GM19025 (cell line): ENCODE measurements around the gene WDR45B.
"Not testable (repeated sequence)": the region's sequence is repeated elsewhere in the genome, so short reads cannot be mapped to it uniquely, and the experiment has no call there.

Source experiments
- ATAC-seq: cut with Tn5 transposase; IDR thresholded peaks from one replicate; pipeline ENCODE4 v1.9.1; 2021; ENCODE audit warnings: mild to moderate bottlenecking, low read depth, moderate library complexity; ENCODE audit not compliant: unreplicated experiment

WDR45B gene

DNA sequence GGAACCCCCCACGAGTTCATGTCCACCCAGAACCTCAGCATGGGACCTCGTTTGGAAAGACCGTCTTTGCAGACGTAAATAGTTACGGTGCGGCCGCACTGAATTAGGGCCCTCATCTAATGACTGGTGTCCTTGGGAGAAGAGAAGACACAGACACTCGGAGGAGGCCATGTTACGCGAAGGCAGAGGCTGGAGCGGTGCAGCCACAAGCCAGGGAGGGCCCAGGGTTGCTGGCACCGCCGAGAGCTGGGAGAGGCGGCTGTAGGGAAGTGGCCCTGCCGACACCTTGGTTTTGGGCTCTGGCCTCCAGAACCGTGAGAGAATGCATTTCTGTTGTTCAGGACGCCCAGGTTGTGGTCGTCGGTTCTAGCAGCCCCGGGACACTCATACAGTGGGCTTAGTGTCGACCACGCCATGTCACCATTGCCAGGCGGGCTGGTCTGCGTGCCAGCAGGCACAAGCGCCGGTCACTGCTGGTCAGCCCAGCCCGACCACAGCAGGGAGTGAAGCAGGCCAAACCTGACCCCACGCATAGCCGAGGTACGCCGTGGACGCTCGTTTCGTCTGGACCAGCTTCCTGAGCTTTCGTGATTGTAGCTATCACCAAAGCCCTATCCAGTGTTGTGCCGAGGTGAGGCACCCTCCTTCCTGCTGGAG, 10.7 kb upstream of the WDR45B start:
- no peak for ATAC-seq

DNA sequence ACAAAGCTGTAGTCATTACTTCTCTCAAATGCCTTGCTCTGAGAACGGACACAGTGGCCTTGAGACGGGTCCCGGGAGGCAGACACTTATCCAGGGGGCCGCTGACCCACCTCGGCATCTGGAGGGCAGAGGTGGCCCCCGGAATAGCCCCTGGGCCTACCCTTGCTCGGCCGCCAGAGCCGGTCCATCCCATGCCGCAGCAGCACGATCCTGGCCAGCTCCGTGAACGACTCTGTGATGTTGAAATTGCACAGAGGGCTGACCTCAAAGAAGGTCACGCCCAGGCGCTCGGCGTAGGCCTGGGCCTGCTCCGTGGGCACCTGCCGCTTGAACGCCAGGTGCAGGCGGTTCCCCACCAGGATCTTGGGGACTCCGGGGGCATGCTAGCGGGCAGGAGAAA, 10.1 kb upstream of the WDR45B start:
- ATAC-seq, result no peak

DNA sequence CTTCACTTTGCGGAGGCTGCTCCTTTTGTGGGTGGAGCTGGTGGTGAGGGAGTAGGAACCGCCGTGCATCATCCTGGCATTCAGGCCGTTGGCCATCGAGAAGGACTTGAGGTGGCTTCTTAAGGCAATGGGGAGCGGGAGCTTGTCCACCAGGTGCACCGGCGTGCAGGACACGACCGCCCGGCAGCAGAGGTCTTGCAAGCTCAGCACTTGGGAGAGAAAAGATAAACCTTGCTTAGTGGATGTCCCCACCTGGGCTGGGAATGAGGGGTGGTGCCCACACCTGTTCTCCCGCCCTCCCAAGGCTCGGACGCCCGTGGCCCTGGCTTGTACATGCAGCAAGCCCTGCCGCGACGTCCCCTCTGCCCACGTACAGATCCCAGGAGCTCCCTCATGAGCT, 9.7 kb upstream of the WDR45B start:
- no peak for ATAC-seq

DNA sequence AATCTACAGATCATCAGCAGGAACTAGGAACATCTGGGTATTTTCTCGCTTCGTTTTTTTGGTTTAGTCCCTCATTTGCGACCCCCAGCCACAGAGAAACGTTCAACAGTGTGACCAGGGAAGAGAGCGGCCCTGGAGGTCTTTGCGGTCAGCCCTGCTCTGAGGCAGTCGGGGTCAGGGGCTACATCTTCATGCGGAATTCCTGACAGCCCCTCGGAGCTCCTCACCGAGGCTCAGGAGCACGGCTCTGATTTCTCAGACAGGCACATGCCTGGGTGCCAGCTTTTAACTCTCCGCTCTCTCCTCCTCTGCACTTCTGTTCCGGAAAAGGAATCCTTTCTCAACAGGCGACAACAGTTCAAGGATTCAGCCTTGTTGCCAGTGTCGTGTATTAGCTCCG, 8.0 kb upstream of the WDR45B start:
- ATAC-seq, result no peak

DNA sequence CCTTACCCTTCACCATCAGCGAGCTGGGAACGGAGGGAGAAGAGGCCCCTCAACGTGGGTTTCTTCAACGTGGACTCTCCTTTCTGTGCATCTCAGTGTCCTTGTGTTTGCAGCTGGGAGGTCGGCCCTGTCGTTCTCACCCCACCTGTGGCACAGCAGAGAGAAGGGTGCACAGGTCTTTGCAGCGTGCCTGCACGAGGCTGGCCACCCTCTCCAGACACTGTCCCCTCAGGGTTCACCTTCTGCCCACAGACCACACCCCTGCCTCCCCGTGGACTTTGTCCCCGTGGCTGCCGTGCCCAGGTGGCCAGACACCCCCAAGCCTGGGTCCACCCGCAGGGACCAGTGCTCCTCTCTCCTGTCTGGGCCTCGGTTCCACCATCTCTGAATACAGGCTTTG, 7.3 kb upstream of the WDR45B start:
- no peak for ATAC-seq

DNA sequence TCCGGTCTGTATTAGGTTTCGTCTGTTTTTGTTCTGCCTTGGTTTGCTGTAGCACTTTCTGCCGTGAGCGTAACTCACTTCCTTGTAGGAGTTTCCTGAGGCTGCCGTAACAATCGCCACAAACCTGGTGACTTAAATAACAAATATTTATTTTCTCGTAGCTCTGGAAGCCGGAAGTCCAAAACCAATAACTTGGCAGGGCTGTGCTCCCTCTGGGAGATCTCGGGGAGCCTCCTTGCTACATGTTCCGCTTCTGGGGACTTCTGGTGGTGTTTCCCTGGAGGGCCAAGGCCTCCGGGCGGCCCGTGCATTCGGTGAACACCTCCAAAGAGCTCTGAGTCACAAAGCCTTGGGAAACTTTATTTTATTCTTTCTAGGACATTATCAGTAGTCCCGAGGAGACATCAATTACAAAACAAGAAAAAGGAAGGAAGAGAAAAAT, 6.8 kb upstream of the WDR45B start:
- no peak for ATAC-seq

DNA sequence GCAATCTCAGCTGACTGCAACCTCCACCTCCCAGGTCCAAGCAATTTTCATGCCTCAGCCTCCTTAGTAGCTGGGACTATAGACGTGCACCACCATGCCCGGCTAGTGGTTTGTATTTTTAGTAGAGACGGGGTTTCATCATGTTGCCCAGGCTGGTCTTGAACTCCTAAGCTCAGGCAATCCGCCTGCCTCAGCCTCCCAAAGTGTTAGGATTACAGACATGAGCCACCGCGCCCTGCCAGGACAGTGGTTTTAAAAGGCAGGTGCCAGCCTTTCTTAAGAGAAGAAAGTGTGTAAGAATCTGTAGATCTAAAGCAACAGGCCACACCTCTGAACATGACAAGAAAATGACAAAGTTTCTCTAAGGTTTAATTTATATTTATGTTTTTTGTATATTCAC, 6.4 kb upstream of the WDR45B start:
- not testable (repeated sequence) for ATAC-seq

DNA sequence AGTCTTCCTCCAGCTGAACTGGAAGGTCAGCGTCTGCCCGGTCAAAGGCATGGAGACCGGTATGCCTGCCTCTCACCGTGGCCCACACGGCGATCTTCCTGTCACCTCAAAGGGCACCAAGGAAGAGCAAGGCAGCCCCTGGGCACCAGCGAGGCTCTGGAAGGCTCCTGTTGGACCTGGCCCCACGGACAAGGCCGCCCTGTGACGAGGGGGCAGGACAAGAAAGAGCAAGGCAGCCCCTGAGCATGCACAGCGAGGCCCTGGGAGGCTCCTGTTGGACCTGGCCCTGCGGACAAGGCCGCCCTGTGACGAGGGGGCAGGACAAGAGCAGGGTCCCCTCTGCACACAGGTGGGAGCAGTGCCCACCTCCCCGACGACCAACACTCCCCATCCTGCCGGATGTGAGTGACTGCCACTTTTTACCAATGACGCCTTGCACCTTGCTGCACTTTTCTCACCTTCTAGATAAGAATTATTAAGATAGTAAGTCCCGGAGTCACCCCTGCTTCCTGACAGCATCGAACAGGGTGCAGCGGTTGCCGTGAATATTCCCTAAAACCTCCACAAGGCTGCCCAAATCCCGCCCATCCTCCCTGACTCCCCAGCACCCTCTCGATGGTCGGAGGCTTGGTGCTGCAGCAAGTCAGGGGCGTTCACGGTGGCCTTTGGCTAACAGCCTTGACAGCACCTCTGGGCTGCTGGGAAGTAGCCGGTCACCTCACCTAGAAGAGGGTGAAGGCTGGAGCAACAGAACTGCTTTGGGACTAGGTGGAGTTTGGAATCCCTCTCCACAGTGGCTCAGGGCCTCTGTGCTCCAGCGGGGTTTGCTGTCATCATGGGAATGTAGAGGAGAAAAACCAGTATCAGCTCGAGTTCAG, 5.6 kb upstream of the WDR45B start:
- ATAC-seq, result no peak

DNA sequence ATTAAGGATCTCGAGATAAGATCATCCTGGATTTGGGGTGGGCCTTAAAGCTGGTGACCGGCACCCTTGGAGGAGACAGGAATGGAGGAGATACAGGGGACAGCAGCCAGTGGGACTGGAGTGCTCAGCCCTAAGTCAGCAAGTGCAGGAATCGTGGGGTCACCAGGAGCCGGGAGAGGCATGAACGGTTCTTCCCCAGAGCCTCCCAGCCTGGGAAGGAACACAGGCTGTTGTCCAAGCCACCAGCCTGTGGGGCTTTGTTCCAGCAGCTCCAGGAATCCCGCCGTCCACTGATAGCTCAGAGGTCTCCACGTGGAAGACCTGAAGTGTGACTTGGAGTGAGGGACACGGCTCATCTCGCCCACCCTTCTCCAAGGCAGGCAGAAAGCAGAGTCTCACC, 2.5 kb upstream of the WDR45B start:
- no peak for ATAC-seq

DNA sequence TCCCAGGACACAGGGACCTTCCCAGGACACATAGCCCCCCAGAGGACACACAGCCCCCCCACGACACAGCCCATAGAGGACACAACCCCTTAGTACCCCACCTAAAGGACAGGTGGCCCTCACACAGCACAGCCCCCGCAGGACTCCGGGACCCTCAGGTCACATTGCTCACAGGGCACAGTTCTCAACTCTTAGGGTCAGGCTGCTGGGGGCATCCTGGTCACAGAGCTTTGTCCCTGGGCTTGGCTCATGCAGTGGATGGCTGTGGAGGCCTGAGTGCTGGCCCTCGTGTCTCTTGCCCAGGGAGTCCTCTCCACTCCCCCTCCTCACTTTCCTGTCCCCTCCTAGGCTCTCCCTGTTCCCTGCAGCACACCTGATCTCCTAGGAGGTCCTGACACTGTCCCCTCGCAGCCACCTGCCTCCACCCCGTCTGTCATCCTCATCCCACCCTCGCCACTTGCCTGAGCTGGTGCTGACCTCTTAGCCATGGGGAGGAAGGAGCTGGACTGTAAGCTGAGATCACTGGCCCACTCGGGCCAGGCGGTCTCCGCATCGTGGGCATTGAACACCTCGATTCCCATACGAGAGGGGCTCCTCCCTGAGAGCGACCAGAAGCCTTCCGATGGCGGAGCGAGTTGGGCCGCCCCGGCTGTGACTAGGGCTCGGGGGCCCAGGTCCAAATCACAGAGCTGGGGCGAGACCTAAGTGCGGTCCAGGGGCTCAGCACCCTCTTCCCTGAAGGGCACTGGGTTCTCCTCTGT, 1.4 kb upstream of the WDR45B start:
- no peak for ATAC-seq

DNA sequence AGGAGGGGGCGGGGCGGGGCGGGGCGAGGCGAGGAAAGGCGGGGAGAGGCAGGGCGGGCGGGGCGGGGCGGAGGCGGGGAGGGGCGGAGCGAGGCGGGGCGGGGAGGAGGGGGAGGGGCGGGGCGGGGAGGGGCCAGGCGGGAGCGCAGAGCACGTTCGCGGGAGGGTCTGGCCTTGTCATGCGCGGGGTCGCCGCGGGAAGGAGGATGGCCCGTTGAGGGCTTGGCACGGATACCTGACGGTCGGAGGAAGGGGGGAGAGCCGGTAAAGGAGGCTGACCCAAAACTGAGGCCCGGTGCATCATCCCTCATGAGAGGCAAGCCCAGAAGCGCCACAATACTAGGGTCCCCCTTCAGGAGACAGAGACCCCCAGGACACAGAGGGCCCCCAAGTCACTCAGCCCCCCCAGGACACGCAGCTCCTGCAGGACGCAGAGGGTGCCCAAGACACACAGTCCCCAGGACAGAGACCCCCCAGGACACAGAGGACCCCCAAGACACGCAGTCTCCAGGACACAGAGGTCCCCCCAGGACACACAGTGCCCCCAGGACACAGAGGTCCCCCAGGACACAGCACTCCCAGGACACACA, 593 bp upstream of the WDR45B start:
- no peak for ATAC-seq

DNA sequence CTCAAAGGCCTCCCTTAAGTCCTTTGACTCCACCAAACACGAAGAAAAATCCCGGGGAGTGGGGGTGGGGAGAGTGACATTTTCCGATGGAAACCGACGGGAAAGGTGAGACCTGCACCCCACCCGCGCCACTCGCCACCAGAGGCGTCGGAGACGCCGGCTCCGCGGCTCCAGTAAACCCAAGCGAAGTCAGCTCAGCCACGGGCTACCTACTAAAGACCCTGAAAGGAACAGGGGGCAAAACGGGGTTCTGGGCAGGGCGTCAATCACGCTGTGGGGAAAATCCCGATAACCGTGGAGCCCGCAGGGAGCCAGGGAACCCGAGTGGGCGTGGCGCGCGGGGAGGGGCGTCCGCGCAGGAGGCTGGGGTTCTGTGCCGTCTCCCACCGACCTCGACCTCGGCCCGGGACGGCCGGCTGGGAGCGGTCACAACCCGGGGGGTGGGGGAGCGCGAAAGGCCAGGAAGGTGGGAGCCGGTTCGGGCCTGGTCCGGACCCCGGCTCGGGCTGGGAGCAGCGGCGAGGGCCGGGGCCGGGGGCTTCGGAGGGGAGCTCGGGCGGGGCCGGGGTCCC, 565 bp downstream of the WDR45B start:
- peak; percentile 15 for ATAC-seq

DNA sequence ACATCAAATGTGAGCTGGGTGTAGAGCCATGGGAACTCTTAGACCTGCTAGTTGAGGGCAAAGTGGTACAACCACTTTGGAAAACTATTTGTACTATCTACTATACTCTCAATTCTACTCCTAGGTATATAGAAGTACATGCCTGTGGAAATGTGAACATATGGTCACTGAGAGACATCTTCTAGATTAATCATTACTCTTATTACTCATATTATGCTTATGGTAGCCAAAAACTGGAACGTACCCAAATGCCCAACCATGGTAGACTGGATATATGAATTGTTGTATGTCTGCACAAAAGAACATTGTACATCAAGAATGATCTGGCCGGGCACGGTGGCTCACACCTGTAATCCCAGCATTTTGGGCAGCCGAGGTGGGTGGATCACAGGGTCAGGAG, 2.7 kb downstream of the WDR45B start:
- ATAC-seq, result no peak

DNA sequence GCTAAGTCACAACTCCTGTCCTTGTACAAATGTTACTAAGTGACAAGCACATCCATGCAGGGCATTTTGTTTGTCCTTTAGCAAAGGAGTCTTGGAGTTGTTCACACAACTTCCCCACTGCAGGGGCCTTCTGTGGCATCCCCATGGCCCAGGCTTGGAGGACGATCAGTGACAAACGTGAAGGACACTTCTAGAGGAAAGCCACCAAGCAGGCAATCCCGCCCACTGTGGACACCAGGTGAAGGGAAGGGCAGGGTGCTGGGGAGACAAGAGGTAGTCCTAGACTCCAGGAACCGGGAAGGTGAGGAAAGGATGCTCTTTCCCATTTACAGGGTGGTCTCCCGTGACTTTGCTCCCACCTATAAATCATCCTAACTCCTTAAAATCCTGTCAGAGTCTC, 4.1 kb downstream of the WDR45B start:
- no peak for ATAC-seq

DNA sequence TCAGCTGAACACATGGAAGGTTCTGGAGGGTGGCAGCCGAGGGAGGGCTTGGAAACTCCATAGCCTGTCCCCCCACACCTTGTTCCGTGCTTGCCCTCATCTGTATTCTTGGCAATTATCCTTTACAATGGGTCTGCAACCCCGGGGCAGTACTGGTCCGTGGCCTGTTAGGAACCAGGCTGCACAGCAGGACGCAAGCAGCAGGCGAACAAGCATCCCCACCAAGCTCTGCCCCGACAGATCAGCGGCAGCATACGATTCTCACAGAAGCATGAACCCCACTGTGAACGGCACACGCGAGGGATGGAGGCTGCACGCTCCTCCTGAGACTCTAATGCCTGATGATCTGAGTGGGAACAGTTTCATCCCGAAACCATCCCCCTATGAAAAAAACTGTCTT, 6.2 kb downstream of the WDR45B start:
- ATAC-seq, result no peak

DNA sequence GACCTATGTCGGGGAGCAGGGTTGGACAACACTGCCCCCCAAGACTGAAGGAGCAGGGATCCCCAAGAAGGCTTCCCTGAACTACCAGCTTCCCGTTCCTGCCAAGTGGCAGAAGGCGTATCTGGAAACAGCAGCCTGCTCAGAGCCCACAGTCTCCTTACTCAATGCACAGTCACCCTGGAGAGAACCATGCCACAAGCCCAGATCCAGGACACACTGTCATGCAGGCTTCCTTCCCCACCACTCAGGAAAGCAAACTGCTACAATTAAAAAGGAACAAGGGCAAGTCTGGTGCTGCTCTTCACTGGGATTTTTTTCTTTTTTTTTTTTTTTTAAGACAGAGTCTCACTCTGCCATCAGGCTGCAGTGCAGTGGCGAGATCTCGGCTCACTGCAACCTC, 8.2 kb downstream of the WDR45B start:
- no peak for ATAC-seq

DNA sequence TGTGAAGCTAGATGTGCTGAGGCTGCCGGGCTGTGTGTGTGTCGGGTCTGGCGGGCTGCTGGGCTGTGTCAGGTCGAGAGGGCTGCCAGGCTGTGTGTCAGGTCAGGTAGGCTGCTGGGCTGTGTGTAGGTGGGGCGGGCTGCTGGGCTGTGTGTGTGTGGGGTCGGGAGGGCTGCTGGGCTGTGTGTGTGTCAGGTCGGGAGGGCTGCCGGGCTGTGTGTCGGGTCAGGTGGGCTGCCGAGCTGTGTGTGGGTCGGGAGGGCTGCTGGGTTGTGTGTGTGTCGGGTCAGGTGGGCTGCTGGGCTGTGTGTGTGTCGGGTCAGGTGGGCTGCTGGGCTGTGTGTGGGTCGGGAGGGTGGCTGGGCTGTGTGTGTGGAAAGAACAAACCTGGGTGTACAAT, 8.6 kb downstream of the WDR45B start:
- no peak for ATAC-seq

DNA sequence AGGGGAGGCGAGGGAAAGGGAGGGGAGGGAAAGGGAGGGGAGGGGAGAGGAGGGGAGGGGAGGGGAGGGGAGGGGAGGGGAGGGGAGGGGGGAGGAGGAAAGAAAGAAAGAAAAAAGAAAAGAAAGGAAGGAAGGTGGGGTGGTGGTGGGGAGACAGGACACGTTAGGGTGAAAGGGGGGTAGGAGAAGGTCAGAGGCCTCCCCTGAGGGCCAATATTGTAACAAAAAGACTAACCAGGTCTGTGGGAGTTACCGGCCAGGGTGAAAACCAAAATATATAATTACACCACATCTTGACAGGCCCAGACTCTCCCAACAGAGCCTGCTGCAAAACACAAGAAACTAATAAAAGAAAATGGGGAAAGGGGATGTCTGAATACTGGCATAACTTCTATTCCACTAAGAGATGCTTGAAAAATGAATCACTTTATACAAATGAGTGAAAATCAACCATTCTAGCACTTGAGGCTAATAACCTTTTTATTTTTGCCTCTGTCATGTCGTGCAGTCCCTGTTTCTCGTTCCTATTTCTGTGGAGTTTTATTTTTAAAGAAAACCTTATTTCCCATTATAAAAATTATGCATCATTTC, 10.0 kb downstream of the WDR45B start:
- no peak for ATAC-seq

DNA sequence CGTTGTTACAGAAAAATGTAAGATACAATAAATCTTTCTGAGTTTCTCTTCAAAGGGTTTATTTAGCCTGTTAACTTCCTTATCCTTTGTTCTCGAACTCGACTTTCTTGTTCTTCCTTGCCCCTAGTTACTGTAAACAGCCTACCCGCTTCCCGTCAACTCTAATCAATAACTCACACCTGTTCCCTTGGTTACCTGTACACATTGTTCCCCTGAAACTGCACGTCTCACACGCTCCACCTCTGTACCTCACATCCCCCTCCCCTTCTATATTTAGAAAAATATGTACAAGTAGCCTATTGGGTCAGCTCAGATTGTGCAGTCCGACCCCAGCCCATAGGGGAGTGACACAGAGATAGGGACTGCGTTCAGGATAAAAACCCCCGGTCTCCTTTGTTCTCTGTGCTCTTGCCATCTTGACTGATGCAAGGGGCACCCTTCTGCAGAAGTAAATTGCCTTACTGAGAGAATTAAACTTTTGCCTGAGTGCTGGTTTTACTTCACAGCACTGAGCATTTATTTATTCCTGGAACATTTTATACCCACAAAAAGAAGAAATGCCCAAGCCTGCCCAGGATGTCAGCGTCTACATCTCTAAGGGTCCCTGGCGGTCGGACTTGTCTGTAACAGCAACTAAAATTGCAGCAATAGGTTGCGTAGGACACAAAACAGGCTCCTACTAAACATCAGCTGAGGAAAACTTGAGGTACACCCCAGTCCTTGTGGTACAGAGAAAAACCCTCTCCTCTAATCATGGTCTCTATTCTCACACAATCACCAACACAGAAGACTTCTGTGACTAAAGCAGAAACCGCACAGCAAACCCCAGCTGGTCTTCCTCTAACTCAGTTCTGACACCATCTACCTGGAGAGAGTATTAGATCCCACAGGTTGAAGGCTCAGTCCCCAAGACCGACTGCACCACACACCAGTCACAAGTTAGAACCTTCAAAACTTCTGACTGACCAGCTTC, 11.3 kb downstream of the WDR45B start:
- ATAC-seq, result no peak
